GM12873 (cell line): ENCODE results near the gene FDX2.

Experiments used
- CTCF ChIP-seq: IDR thresholded peaks from 2 replicates; pipeline ENCODE4 v1.5.1; 2012; ENCODE audit warnings: low read depth, mild to moderate bottlenecking, moderate library complexity, low read length, control low read depth; ENCODE audit not compliant: insufficient read depth; ENCODE audit errors: missing control alignments

The FDX2 gene

GRCh38 chr19:10289836-10290356, 25.9 kb downstream of the FDX2 start, which contains the start of gene ICAM5:
TSS of gene ICAM5 (plus strand) at chr19:10289952. CDS start at chr19:10290044, 92 bp downstream.
- no peak for TF ChIP-seq CTCF

GRCh38 chr19:10289167-10289835, 26.5 kb downstream of the FDX2 start:
- no peak for TF ChIP-seq CTCF

- no peak for TF ChIP-seq CTCF
Observed at GRCh38 chr19:10288662-10289166, 27.1 kb downstream of the FDX2 start.

- TF ChIP-seq CTCF: no peak
Observed at GRCh38 chr19:10286803-10287737, 28.7 kb downstream of the FDX2 start, which contains the start of gene ICAM4. TSS of gene ICAM4 (plus strand) at chr19:10286955. CDS start at chr19:10287013, 58 bp downstream.

GRCh38 chr19:10285393-10285792, 30.4 kb downstream of the FDX2 start:
- no peak for TF ChIP-seq CTCF

GRCh38 chr19:10284960-10285278, 30.9 kb downstream of the FDX2 start:
- no peak for TF ChIP-seq CTCF
